SU-DHL-6 (cell line): ENCODE results near the gene IL21R.

Experiments
- EZH2phosphoT487 ChIP-seq: fragments of 200-600 bp; sonication (generic), shearing (Covaris generic); conservative IDR thresholded peaks from 2 replicates; pipeline ENCODE4 v1.6.1; 2018; ENCODE audit warnings: mild to moderate bottlenecking, antibody characterized with exemption, low read length, moderate library complexity, mixed read lengths
- TF ChIP-seq, protein P1 (sequence below): fragments of 200-600 bp; sonication (generic); IDR thresholded peaks from one replicate; pipeline ENCODE4 v1.5.1; 2017; ENCODE audit warnings: antibody characterized with exemption, mild to moderate bottlenecking, low read length, moderate library complexity; ENCODE audit not compliant: insufficient read depth, poor library complexity, severe bottlenecking

DNA sequence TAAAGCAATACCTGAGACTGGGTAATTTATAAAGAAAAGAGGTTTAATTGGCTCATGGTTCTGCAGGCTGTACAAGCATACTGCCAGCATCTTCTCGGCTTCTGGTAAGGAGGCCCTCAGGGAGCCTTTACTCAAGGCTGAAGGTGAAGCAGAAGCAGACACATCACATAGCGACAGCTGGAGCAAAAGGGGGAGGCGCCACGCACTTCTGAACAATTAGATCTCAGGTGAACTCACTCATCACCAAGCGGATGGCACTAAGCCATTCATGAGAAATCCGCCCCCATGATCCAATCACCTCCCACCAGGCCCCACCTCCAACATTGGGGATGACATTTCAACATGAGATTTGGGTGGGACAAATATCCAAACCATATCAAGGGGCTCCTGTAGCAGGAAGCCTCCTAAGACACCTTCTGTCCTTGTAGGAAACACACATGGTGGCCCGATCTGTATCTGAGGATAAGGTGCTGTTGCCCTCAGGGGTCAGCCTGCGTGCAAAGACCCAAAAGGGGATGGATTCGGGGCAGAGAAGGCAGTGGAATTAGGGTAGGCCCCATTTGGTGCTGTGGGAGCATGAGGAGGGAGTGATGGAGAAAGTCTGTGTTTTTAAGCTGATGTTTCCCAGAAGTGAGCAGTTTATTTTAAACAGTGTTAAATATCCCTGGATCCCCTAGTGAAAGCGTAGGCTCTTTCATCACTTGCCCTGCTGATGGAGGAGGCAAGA is 23.0 kb downstream of the IL21R start:
- TF ChIP-seq, protein P1, sequence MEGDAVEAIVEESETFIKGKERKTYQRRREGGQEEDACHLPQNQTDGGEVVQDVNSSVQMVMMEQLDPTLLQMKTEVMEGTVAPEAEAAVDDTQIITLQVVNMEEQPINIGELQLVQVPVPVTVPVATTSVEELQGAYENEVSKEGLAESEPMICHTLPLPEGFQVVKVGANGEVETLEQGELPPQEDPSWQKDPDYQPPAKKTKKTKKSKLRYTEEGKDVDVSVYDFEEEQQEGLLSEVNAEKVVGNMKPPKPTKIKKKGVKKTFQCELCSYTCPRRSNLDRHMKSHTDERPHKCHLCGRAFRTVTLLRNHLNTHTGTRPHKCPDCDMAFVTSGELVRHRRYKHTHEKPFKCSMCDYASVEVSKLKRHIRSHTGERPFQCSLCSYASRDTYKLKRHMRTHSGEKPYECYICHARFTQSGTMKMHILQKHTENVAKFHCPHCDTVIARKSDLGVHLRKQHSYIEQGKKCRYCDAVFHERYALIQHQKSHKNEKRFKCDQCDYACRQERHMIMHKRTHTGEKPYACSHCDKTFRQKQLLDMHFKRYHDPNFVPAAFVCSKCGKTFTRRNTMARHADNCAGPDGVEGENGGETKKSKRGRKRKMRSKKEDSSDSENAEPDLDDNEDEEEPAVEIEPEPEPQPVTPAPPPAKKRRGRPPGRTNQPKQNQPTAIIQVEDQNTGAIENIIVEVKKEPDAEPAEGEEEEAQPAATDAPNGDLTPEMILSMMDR = no peak
- no peak for TF ChIP-seq EZH2phosphoT487
